ENCODE data around the gene RPRD1A.
A peak's percentile ranks its signal among the peaks of the same experiment; 100 is the strongest.
"Not testable (repeated sequence)": the region's sequence is repeated elsewhere in the genome, so short reads cannot be mapped to it uniquely, and the experiment has no call there.

Gene RPRD1A

DNA sequence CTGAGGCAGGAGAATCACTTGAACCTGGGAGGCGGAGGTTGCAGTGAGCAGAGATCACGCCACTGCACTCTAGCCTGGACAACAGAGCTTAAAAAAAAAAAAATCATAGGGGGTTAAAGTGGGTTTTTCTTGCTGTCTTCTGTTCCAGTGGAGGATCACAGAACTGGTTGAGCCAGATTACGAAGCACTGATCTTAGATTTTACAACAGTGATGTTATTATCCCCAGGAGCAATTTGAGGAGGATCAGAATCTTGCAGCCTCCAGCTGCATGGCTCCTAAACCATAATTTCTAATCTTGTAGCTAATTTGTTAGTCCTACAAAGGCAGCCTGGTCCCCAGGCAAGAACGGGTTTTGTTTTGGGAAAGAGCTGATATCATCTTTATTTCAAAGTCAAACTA lies 99.5 kb downstream of the RPRD1A start:
- DNase-seq (ENCODE audit: low read depth) = not testable (repeated sequence)

DNA sequence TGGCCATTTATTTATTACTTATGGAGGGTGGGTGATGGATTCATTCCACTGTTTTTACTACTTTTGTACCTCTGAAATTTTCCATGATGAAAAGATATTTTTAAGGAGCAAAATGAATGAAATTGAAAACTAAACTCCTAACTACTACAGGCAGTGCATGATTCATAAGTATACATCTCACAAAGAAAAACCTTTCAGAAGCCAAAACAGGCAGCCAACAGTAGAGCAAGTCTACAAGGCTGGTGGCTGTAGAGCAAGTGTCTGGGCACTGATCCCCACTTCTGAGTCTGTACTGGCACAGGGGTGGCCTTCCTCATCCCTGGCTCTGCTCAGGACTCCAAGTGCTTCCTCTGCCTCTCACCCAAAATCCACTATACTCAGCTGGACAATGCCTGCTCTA lies 103.0 kb downstream of the RPRD1A start:
- DNase-seq (ENCODE audit: low read depth) = no peak

DNA sequence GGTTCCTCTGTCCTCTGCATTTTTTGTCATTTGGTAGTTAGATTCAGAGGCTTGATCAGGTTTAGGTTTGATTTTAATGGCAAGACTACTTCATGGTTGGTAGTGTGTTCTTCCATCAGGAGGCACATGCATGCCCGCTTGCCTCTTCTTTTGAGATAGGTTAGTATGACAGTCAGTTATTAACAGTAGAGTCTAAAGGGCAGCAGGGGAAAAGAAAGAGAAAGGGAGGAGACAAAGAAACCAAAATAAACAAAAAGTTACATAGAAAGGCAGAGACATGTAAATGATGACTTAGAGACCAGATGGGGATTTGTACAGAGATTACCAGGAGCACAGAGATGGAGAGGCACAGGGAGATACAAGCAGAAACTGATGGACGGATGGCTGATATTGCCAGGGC lies 105.0 kb downstream of the RPRD1A start:
- no peak for DNase-seq (ENCODE audit: low read depth)

DNA sequence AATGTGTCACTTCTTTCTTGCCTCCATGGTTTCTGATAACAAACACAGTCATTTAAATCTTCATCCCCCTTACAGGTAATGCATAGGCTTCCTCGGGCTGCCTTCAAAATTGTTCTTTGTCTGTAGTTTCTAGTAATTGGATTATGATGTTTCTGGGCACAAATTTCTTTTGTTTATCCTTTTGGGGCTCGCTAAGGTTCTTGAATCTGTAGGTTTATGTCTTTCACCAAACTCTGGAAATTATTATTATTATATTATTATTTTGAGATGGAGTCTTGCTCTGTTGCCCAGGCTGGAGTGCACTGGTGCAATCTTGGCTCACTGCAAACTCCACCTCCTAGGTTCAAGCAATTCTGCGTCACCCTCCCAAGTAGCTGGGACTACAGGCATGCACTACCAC lies 111.1 kb downstream of the RPRD1A start:
- DNase-seq (ENCODE audit: low read depth) = no peak

DNA sequence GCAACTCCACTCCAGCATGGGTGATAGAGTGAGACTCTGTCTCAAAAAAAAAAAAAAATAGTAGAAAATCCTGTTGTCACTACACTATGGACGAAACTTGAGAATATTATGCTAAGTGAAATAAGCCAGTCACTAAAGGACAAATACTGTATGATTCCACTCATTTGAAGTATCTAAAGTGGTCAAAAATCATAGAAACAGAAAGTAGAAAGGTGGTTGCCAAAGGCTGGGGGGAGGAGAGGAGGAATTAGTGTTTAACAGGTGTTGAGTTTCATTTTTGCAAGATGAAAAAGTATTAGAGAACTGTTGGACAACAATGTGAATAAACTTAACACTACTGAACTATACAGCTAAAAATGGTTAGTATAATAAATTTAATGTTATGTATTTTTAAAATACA lies 113.7 kb downstream of the RPRD1A start:
- DNase-seq (ENCODE audit: low read depth) = no peak

DNA sequence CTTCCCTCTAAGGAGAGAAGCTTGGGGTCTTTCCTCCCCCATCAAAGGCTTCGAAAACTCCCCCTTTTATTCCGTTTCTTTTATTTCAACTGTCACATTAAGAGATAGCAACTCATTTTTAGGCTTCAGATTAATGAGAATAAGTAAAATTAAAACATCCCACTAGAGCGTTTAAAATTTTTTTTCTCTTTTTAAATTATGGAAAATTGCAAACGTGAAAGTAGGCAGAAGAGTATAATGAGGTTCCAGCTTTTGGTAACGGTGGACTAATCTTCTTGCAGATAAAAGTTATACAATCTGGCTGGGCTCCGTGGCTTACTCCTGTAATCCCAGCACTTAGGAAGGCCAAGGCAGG lies 116.8 kb downstream of the RPRD1A start:
- no peak for DNase-seq (ENCODE audit: low read depth)

DNA sequence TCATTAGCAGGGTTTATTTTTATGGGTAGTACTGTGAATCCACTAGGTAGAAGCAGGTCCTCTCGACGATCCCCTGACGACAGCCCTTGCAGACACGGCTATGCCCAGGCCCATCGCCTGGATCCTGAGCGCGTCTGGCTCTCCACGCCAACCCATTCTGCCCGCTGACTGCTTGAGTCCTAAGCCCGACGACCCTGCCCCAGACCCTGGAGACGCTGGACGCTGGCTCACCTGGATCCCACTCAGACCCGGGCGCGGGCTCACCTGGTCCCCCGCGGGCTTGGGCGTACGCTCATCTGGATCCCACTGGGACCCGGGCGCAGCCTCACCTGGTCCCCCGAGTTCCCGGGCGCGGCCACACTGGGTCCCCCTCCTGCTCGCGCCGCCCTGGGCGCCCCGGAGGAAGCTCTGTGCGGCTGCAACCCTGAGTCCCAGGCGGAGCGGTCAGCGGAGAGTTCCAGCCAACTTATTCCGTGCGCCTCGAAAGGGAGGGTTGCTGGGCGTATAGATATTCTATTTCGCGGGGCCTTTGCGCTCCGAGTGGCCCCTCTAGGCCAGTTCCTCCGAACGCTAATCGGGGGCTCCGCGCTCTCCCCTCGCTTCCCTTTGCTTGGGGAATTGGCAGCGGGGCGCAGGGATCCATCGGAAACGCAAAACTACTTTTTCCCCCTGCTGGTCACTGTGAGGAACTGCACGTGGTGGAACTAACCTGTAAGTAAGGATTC lies 117.3 kb downstream of the RPRD1A start:
- DNase-seq (ENCODE audit: low read depth) = peak; percentile 25

DNA sequence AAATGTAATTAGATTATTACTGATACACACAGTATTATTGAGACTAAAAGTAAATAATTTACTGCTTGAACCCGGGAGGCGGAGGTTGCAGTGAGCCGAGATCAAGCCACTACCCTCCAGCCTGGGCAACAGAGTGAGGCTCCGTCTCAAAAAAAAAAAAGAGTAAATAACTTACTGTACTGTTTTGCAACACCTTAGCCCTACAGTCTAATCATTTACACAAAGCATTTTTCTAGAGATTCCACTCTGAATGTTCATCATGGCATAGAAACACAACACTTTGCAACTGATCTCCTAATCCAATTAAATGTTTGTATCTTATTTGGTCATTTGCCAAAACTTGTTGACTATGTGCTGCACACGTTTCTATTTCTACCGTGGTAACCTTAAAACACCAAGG lies 118.3 kb downstream of the RPRD1A start:
- DNase-seq (ENCODE audit: low read depth) = no peak

DNA sequence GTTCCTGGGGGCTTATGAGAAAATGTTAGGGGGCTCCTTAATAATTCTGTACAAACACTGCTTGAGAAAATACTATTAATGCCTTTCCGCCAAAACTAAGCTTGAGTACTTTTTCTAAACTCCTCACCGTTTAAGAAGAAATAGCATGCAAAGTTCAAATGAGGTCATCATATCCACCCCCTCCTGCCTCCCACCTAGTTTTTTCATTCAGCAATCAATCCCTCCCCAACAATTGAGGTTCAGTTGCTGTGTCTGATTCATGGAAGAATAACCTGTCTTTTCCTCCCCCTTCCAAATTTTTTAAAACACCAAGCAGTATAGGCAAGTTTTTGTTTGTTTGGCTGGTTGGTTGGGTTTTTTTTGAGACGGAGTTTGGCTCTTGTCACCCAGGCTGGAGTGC lies 119.3 kb downstream of the RPRD1A start:
- DNase-seq (ENCODE audit: low read depth) = no peak

DNA sequence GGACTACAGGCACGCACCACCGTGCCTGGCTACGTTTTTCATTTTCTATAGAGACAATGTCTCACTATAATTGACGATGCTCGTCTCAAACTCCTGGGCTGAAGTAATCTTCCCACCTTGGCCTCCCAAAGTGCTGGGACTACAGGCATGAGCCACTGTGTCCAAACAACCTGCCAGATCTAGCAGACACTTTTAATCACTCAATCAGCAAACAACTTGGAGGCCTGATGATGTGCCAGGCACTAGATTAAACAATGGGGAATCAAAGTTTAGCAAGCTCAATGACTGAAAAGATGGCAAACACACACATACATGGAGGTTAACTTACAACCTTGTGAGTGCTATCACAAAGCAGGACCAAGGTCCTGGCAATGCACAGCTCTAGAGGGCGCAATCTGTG lies 124.7 kb downstream of the RPRD1A start:
- DNase-seq (ENCODE audit: low read depth) = no peak

DNA sequence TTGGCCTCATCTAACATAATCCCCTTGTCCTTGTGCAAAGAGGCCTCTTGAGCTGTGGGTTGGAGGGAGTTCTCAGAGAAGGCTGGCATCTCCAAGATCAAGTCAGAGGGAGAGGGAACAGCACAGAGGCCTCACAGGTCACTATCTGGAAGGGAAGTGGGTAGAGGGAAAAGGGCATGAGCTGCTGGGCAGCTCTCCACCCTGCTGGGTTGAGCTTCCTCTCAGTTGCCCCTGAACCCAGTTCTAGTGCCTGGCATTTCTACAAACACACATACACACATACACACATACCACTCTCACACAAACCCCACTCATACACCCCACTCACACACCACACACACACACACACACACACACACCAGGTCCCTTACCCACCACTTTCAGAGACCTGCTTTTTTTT lies 125.2 kb downstream of the RPRD1A start:
- DNase-seq (ENCODE audit: low read depth) = no peak

DNA sequence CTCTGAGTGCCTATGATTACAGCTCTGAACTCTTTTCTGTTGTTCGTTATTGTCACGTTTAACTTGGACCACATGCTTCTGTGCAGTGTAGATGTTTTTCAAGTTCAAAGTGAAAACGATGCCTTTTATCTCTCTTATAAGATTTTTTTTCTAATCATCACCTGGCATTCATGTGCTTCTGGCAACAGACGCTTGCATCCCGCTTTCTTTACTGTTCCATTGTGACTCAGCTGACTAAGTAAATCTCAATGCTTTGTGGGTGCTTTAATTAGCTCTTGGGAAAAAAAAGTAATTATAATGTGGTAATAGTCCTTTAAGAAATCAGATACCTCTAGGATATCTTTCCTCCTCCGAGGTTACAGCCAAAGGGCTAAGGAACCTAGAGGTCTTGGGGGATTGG lies 126.1 kb downstream of the RPRD1A start:
- no peak for DNase-seq (ENCODE audit: low read depth)
